GM19043 (cell line): ENCODE data around the gene ABI3.
A peak's percentile ranks its signal among the peaks of the same experiment; 100 is the strongest.

ENCODE experiments used
- ATAC-seq: cut with Tn5 transposase; IDR thresholded peaks from one replicate; pipeline ENCODE4 v1.9.1; 2021; ENCODE audit warnings: low read depth; ENCODE audit not compliant: unreplicated experiment

The ABI3 gene

GRCh38 chr17:49224198-49224996 is 13.9 kb downstream of the ABI3 start:
- no peak for ATAC-seq

GRCh38 chr17:49224997-49225337 is 14.5 kb downstream of the ABI3 start:
- ATAC-seq = no peak

- ATAC-seq = no peak
Observed at GRCh38 chr17:49225554-49226236, 15.2 kb downstream of the ABI3 start.

GRCh38 chr17:49226771-49227435 is 16.4 kb downstream of the ABI3 start:
- ATAC-seq = no peak

GRCh38 chr17:49227436-49228261 is 17.1 kb downstream of the ABI3 start:
- no peak for ATAC-seq

- no peak for ATAC-seq
Observed at GRCh38 chr17:49229076-49229804, 18.7 kb downstream of the ABI3 start.

- ATAC-seq = no peak
Observed at GRCh38 chr17:49229805-49230600, 19.5 kb downstream of the ABI3 start.

GRCh38 chr17:49230636-49231562 is 20.4 kb downstream of the ABI3 start, which contains the start of gene PHOSPHO1:
PHOSPHO1 (minus strand) TSS chr17:49230787; CDS start chr17:49226691, 4,096 bp downstream.
- peak; percentile 85 for ATAC-seq

- no peak for ATAC-seq
Observed at GRCh38 chr17:49231563-49231894, 21.0 kb downstream of the ABI3 start.

GRCh38 chr17:49234509-49235080 is 24.1 kb downstream of the ABI3 start:
- no peak for ATAC-seq

GRCh38 chr17:49235896-49236295 is 25.4 kb downstream of the ABI3 start:
- ATAC-seq = no peak

- no peak for ATAC-seq
Observed at GRCh38 chr17:49239963-49240362, 29.5 kb downstream of the ABI3 start.

GRCh38 chr17:49240619-49241018 is 30.1 kb downstream of the ABI3 start:
- no peak for ATAC-seq

GRCh38 chr17:49241040-49241439 is 30.5 kb downstream of the ABI3 start:
- no peak for ATAC-seq

GRCh38 chr17:49241692-49242397 is 31.3 kb downstream of the ABI3 start:
- ATAC-seq = no peak

GRCh38 chr17:49242813-49243212 is 32.3 kb downstream of the ABI3 start:
- ATAC-seq = no peak

GRCh38 chr17:49244839-49245238 is 34.3 kb downstream of the ABI3 start:
- ATAC-seq = no peak
